Transverse colon (tissue), 4 donors: ENCODE measurements around the gene C2orf92.

Experiments used
- EP300 ChIP-seq: sonication (generic); formaldehyde crosslinking; IDR thresholded peaks from one replicate; pipeline ENCODE4 v1.6.1; 2017; ENCODE audit warnings: antibody characterized with exemption, low read depth
- POLR2A ChIP-seq: fragments of 450-650 bp; IDR thresholded peaks from one replicate; pipeline ENCODE4 v1.6.1; 2016; ENCODE audit warnings: antibody characterized with exemption, mild to moderate bottlenecking, moderate library complexity
- POLR2AphosphoS5 ChIP-seq, 3 donors: sonication (generic); formaldehyde crosslinking; IDR thresholded peaks; one replicate each; pipeline ENCODE4 v1.6.1; 2016; ENCODE audit warnings: antibody characterized with exemption in 3 of 3
- TF ChIP-seq, protein P1 (sequence below), 5 experiments: fragments of 200-600 bp in 3 of 5; fragments of 450-650 bp in 2 of 5; sonication (generic) in 3 of 5; IDR thresholded peaks; 1 replicate in 2 of 5; 2 replicates in 3 of 5; pipeline ENCODE4 v1.5.1; 2016 to 2017; ENCODE audit warnings: antibody characterized with exemption in 5 of 5, inconsistent platforms in 3 of 5, mild to moderate bottlenecking in 2 of 5, moderate library complexity in 1 of 5

DNA sequence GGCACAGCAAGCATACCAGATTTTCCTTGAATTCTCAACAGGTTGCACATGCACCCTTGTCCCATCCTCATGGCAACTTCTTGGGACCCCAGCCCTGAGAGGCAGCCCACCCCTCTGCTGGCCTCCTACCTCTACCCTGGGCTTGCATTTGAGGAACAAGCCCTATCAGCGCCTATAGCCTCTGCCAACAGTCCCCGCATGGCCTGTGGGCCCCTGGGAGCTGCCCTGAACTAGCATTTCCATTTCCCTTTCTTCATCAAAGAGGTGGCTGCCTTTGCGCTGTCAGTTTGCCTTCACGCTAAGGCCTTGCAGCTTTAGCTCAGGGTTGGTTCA lies 38.5 kb downstream of the C2orf92 start:
- TF ChIP-seq POLR2A (no peak), POLR2AphosphoS5 (IDR thresholded peaks at IDR 0.05) (no peak), EP300 (no peak)
- TF ChIP-seq, protein P1, sequence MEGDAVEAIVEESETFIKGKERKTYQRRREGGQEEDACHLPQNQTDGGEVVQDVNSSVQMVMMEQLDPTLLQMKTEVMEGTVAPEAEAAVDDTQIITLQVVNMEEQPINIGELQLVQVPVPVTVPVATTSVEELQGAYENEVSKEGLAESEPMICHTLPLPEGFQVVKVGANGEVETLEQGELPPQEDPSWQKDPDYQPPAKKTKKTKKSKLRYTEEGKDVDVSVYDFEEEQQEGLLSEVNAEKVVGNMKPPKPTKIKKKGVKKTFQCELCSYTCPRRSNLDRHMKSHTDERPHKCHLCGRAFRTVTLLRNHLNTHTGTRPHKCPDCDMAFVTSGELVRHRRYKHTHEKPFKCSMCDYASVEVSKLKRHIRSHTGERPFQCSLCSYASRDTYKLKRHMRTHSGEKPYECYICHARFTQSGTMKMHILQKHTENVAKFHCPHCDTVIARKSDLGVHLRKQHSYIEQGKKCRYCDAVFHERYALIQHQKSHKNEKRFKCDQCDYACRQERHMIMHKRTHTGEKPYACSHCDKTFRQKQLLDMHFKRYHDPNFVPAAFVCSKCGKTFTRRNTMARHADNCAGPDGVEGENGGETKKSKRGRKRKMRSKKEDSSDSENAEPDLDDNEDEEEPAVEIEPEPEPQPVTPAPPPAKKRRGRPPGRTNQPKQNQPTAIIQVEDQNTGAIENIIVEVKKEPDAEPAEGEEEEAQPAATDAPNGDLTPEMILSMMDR (IDR thresholded peaks at IDR 0.05): no peak
